ENCODE measurements around the gene IGF1.

IGF1 gene

DNA sequence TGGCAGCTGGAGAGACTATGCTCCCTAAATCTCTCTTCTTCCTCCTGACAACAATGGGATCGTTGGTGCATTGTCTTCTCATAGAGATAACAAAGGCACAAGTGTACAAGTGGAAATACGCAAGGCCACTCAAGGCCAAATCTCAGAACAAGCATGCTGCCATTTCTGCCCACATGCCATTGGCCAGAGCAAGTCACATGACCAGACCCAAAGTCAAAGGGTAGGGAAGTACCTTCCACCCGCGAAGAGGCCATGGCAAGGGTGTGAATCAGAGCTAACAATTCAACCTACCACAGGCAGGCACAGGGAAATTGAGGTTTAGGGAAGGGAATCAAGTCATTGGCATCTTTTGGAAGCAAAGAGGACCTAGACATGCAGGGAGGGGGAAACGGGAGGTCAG lies 38.5 kb upstream of the IGF1 start:
- TF ChIP-seq FOXP2 (optimal IDR thresholded peaks at IDR 0.05; ENCODE audit: borderline replicate concordance, extremely low read depth, extremely low read length, insufficient read depth), result no peak
- TF ChIP-seq POLR2AphosphoS5 (IDR thresholded peaks at IDR 0.05; ENCODE audit: low read depth, low read length), result no peak
- no peak for TF ChIP-seq TAF1 (IDR thresholded peaks at IDR 0.05; ENCODE audit: borderline replicate concordance, insufficient read depth, low read length)
- no peak for TF ChIP-seq SIN3A (IDR thresholded peaks at IDR 0.05; ENCODE audit: borderline replicate concordance, insufficient read depth, low read length)
- TF ChIP-seq, protein P1, sequence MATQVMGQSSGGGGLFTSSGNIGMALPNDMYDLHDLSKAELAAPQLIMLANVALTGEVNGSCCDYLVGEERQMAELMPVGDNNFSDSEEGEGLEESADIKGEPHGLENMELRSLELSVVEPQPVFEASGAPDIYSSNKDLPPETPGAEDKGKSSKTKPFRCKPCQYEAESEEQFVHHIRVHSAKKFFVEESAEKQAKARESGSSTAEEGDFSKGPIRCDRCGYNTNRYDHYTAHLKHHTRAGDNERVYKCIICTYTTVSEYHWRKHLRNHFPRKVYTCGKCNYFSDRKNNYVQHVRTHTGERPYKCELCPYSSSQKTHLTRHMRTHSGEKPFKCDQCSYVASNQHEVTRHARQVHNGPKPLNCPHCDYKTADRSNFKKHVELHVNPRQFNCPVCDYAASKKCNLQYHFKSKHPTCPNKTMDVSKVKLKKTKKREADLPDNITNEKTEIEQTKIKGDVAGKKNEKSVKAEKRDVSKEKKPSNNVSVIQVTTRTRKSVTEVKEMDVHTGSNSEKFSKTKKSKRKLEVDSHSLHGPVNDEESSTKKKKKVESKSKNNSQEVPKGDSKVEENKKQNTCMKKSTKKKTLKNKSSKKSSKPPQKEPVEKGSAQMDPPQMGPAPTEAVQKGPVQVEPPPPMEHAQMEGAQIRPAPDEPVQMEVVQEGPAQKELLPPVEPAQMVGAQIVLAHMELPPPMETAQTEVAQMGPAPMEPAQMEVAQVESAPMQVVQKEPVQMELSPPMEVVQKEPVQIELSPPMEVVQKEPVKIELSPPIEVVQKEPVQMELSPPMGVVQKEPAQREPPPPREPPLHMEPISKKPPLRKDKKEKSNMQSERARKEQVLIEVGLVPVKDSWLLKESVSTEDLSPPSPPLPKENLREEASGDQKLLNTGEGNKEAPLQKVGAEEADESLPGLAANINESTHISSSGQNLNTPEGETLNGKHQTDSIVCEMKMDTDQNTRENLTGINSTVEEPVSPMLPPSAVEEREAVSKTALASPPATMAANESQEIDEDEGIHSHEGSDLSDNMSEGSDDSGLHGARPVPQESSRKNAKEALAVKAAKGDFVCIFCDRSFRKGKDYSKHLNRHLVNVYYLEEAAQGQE (IDR thresholded peaks at IDR 0.05; ENCODE audit: insufficient read depth in 1 of 2, low read depth in 2 of 2, low read length in 2 of 2), result no peak

DNA sequence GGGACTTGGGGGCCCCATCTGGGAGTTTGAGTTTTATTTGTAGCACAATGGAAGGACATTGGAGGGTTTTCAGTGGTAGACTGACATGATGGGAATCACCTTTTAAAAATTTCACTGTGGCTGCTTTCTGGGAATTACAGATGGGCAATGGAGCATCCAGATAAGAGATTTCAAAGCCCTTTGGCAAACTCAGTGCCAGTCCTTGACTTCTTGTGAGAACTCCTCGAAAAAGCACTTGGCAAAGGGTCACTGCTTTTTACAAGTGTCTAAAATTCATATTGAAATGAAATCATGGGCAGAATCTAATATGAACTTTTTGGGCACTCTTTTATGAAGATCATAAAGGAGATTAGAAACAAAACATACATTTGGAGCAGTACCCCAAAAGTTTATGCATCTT lies 34.3 kb upstream of the IGF1 start:
- TF ChIP-seq POLR2AphosphoS5 (IDR thresholded peaks at IDR 0.05; ENCODE audit: low read depth, low read length), result no peak
- TF ChIP-seq, protein P1 (IDR thresholded peaks at IDR 0.05; ENCODE audit: insufficient read depth in 1 of 2, low read depth in 2 of 2, low read length in 2 of 2), result no peak
- TF ChIP-seq FOXP2 (optimal IDR thresholded peaks at IDR 0.05; ENCODE audit: borderline replicate concordance, extremely low read depth, extremely low read length, insufficient read depth), result no peak
- no peak for TF ChIP-seq TAF1 (IDR thresholded peaks at IDR 0.05; ENCODE audit: borderline replicate concordance, insufficient read depth, low read length)
- TF ChIP-seq SIN3A (IDR thresholded peaks at IDR 0.05; ENCODE audit: borderline replicate concordance, insufficient read depth, low read length), result no peak

DNA sequence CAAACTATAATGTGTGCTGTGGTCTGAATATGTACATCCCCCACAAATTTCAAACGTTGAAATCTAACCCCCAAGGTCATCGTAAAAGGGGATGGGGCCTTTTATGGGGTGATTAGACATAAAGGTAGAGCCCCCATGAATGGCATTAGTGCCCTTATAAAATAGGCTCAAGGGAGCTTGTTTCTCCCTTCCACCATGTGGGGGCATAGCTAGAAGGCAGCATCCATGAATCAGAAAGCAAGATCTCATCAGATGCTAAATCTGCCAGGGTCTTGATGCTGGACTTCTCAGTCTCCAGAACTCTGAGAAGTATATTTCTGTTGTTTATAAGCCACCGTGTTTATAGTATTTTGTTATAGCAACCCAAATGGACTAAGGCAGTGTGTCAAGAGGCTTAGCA lies 33.4 kb upstream of the IGF1 start:
- TF ChIP-seq POLR2AphosphoS5 (IDR thresholded peaks at IDR 0.05; ENCODE audit: low read depth, low read length) (no peak), SIN3A (IDR thresholded peaks at IDR 0.05; ENCODE audit: borderline replicate concordance, insufficient read depth, low read length) (no peak), FOXP2 (optimal IDR thresholded peaks at IDR 0.05; ENCODE audit: borderline replicate concordance, extremely low read depth, extremely low read length, insufficient read depth) (no peak), TAF1 (IDR thresholded peaks at IDR 0.05; ENCODE audit: borderline replicate concordance, insufficient read depth, low read length) (no peak)
- TF ChIP-seq, protein P1 (IDR thresholded peaks at IDR 0.05; ENCODE audit: insufficient read depth in 1 of 2, low read depth in 2 of 2, low read length in 2 of 2), result no peak

DNA sequence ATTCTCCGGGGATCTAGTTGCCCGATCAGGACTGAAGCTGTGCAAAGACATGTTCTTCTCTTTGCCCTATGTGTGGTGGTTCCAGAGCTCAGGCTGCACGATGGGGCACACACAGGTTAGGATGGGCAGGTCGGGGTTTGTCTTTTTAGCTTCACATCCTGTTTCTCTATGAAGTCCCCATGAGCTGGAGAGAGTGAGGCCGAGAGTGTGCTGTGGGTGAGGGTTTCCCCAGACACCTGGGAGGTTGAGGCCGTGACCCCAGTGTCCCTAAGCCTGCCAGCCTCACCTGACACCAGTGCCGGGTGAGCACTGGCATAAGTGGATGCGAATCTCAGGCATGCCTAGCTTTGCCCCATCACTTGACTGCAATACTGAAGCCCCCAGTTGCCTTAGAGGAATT lies 32.9 kb upstream of the IGF1 start:
- TF ChIP-seq SIN3A (IDR thresholded peaks at IDR 0.05; ENCODE audit: borderline replicate concordance, insufficient read depth, low read length) (no peak), FOXP2 (optimal IDR thresholded peaks at IDR 0.05; ENCODE audit: borderline replicate concordance, extremely low read depth, extremely low read length, insufficient read depth) (no peak), TAF1 (IDR thresholded peaks at IDR 0.05; ENCODE audit: borderline replicate concordance, insufficient read depth, low read length) (no peak), POLR2AphosphoS5 (IDR thresholded peaks at IDR 0.05; ENCODE audit: low read depth, low read length) (no peak)
- TF ChIP-seq, protein P1 (IDR thresholded peaks at IDR 0.05; ENCODE audit: insufficient read depth in 1 of 2, low read depth in 2 of 2, low read length in 2 of 2), result no peak

DNA sequence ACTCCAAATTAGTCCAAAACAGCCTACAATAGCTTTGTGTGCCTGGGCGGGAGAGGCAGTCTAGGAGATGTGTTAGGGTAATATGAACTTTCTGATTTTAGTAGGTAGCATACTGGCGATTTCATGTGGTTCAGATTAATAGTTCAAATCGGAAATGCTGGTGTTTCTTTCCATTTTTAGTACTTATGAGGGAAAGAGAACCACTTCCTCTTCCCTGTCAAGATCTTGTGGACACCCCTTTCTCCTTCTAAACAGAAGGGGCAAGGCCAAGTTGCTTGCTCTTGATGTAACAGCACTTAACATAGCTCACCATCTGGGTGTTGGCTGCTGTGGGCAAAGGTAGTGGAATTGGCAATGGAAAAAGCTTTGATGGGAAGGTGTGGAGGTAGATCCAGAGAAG lies 32.2 kb upstream of the IGF1 start:
- TF ChIP-seq, protein P1 (IDR thresholded peaks at IDR 0.05; ENCODE audit: insufficient read depth in 1 of 2, low read depth in 2 of 2, low read length in 2 of 2), result no peak
- no peak for TF ChIP-seq SIN3A (IDR thresholded peaks at IDR 0.05; ENCODE audit: borderline replicate concordance, insufficient read depth, low read length)
- no peak for TF ChIP-seq POLR2AphosphoS5 (IDR thresholded peaks at IDR 0.05; ENCODE audit: low read depth, low read length)
- TF ChIP-seq TAF1 (IDR thresholded peaks at IDR 0.05; ENCODE audit: borderline replicate concordance, insufficient read depth, low read length), result no peak
- no peak for TF ChIP-seq FOXP2 (optimal IDR thresholded peaks at IDR 0.05; ENCODE audit: borderline replicate concordance, extremely low read depth, extremely low read length, insufficient read depth)

Data from PFSK-1 (cell line).